ENCODE data around the gene SGSM1.

DNA sequence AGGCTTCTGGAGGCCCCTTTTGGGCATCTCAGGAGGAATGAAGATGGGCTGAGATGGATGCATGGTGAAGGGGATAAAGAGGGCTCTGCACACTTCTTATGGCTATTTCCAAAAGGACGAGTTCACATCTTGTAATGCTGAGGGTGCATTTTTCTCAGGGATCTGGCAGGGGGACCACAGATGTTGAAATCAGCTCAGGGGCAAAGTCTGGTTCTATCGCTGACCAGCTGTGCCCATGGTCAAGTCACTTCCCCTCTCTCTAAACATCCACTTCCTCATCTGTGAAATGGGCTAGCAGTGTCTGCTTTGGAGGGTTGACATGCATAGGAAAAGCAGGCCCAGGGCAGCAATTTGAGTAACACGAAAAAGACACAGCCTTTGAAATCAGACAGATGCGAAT lies 114.0 kb downstream of the SGSM1 start:
- TF ChIP-seq CTCF (IDR thresholded peaks at IDR 0.05; ENCODE audit: low read depth, low read length): no peak
- no peak for TF ChIP-seq POLR2A (IDR thresholded peaks at IDR 0.05; ENCODE audit: extremely low read depth, insufficient read length)

All from NB4 (cell line).